NCI-H460 (cell line): ENCODE measurements around the gene PCNX2. TPM values are rescaled to one million over a fixed set of nuclear protein-coding genes. Genes with fewer than 3 reads are reported as not detected.

Source experiments
- DNase-seq: peaks from one replicate; pipeline ENCODE4 v3.0.0-alpha.2; 2016; ENCODE audit warnings: low read depth; ENCODE audit errors: extremely low read depth
- total RNA-seq: library from RNA; depleted of rRNA; stranded (reverse); fragments of >200 nt; shearing (Covaris generic); gene quantifications from 2 replicates; pipeline ENCODE4 v1.2.3, GENCODE V29; 2014

The PCNX2 gene
- total RNA-seq, 1 experiment from 2014 or later, result 22.8 TPM

- DNase-seq, result no peak
These were observed 27.0 kb downstream of the PCNX2 start for GRCh38 chr1:233268389-233269022.

- DNase-seq, result no peak
These were observed 33.8 kb downstream of the PCNX2 start for GRCh38 chr1:233261695-233262094.

GRCh38 chr1:233261206-233261605 is 34.3 kb downstream of the PCNX2 start:
- peak; percentile 28 for DNase-seq

GRCh38 chr1:233257786-233258185 is 37.7 kb downstream of the PCNX2 start:
- DNase-seq, result no peak

GRCh38 chr1:233256789-233257188 is 38.7 kb downstream of the PCNX2 start:
- no peak for DNase-seq

- DNase-seq, result no peak
These were observed 39.3 kb downstream of the PCNX2 start for GRCh38 chr1:233256191-233256590.

- DNase-seq, result no peak
These were observed 40.4 kb downstream of the PCNX2 start for GRCh38 chr1:233255145-233255544.

- DNase-seq, result no peak
These were observed 41.6 kb downstream of the PCNX2 start for GRCh38 chr1:233253832-233254331.

- DNase-seq, result no peak
These were observed 42.2 kb downstream of the PCNX2 start for GRCh38 chr1:233253231-233253831.

GRCh38 chr1:233252441-233252840 is 43.1 kb downstream of the PCNX2 start:
- no peak for DNase-seq

GRCh38 chr1:233251201-233251720 is 44.3 kb downstream of the PCNX2 start:
- no peak for DNase-seq

- DNase-seq, result no peak
These were observed 47.5 kb downstream of the PCNX2 start for GRCh38 chr1:233248014-233248413.

- DNase-seq, result no peak
These were observed 48.6 kb downstream of the PCNX2 start for GRCh38 chr1:233246965-233247364.

- no peak for DNase-seq
These were observed 50.2 kb downstream of the PCNX2 start for GRCh38 chr1:233245191-233245765.

- no peak for DNase-seq
These were observed 51.3 kb downstream of the PCNX2 start for GRCh38 chr1:233244183-233244582.

GRCh38 chr1:233242827-233243483 is 52.6 kb downstream of the PCNX2 start:
- no peak for DNase-seq

GRCh38 chr1:233241759-233242158 is 53.8 kb downstream of the PCNX2 start:
- no peak for DNase-seq

GRCh38 chr1:233240829-233241682 is 54.5 kb downstream of the PCNX2 start:
- DNase-seq, result peak; percentile 75

GRCh38 chr1:233240371-233240770 is 55.2 kb downstream of the PCNX2 start:
- no peak for DNase-seq

- peak; percentile 28 for DNase-seq
These were observed 56.6 kb downstream of the PCNX2 start for GRCh38 chr1:233238884-233239431.
